ENCODE data around the gene SYNJ1.

Gene SYNJ1

GRCh38 chr21:32603131-32603530, 124.7 kb downstream of the SYNJ1 start:
- H3K4me3 ChIP-seq (ENCODE audit: low read depth, low read length) = no peak overlapping the region
- DNase-seq (ENCODE audit: low read depth) = no peak
- TF ChIP-seq CTCF (IDR thresholded peaks at IDR 0.05; ENCODE audit: control insufficient read depth, extremely low read depth, insufficient read depth) = no peak

- no peak for TF ChIP-seq CTCF (IDR thresholded peaks at IDR 0.05; ENCODE audit: control insufficient read depth, extremely low read depth, insufficient read depth)
- DNase-seq (ENCODE audit: low read depth) = no peak
- H3K4me3 ChIP-seq (ENCODE audit: low read depth, low read length) = no peak overlapping the region
These were observed 125.7 kb downstream of the SYNJ1 start for GRCh38 chr21:32602099-32602498.

- no peak for TF ChIP-seq CTCF (IDR thresholded peaks at IDR 0.05; ENCODE audit: control insufficient read depth, extremely low read depth, insufficient read depth)
- DNase-seq (ENCODE audit: low read depth) = no peak
- no peak overlapping the region for H3K4me3 ChIP-seq (ENCODE audit: low read depth, low read length)
These were observed 128.3 kb downstream of the SYNJ1 start for GRCh38 chr21:32599526-32599925.

GRCh38 chr21:32599091-32599490, 128.7 kb downstream of the SYNJ1 start:
- no peak for TF ChIP-seq CTCF (IDR thresholded peaks at IDR 0.05; ENCODE audit: control insufficient read depth, extremely low read depth, insufficient read depth)
- H3K4me3 ChIP-seq (ENCODE audit: low read depth, low read length) = no peak overlapping the region
- no peak for DNase-seq (ENCODE audit: low read depth)

GRCh38 chr21:32597205-32597604, 130.6 kb downstream of the SYNJ1 start:
- H3K4me3 ChIP-seq (ENCODE audit: low read depth, low read length) = no peak overlapping the region
- no peak for TF ChIP-seq CTCF (IDR thresholded peaks at IDR 0.05; ENCODE audit: control insufficient read depth, extremely low read depth, insufficient read depth)
- no peak for DNase-seq (ENCODE audit: low read depth)

GRCh38 chr21:32595431-32595830, 132.4 kb downstream of the SYNJ1 start:
- no peak overlapping the region for H3K4me3 ChIP-seq (ENCODE audit: low read depth, low read length)
- TF ChIP-seq CTCF (IDR thresholded peaks at IDR 0.05; ENCODE audit: control insufficient read depth, extremely low read depth, insufficient read depth) = no peak
- DNase-seq (ENCODE audit: low read depth) = no peak

GRCh38 chr21:32593690-32594089, 134.1 kb downstream of the SYNJ1 start:
- H3K4me3 ChIP-seq (ENCODE audit: low read depth, low read length) = no peak overlapping the region
- DNase-seq (ENCODE audit: low read depth) = no peak
- TF ChIP-seq CTCF (IDR thresholded peaks at IDR 0.05; ENCODE audit: control insufficient read depth, extremely low read depth, insufficient read depth) = no peak

Data from LNCaP clone FGC (cell line).